DMS53 treated with DMSO at 0.1 percent for 48 hours (cell line): ENCODE measurements around the gene NOL9.
"Not testable (repeated sequence)": the region's sequence is repeated elsewhere in the genome, so short reads cannot be mapped to it uniquely, and the experiment has no call there.

Experiments used
- DNase-seq: peaks from one replicate; lab custom pipeline; 2025; ENCODE audit not compliant: unreplicated experiment; lab: John Stamatoyannopoulos, UW

NOL9 gene

DNA sequence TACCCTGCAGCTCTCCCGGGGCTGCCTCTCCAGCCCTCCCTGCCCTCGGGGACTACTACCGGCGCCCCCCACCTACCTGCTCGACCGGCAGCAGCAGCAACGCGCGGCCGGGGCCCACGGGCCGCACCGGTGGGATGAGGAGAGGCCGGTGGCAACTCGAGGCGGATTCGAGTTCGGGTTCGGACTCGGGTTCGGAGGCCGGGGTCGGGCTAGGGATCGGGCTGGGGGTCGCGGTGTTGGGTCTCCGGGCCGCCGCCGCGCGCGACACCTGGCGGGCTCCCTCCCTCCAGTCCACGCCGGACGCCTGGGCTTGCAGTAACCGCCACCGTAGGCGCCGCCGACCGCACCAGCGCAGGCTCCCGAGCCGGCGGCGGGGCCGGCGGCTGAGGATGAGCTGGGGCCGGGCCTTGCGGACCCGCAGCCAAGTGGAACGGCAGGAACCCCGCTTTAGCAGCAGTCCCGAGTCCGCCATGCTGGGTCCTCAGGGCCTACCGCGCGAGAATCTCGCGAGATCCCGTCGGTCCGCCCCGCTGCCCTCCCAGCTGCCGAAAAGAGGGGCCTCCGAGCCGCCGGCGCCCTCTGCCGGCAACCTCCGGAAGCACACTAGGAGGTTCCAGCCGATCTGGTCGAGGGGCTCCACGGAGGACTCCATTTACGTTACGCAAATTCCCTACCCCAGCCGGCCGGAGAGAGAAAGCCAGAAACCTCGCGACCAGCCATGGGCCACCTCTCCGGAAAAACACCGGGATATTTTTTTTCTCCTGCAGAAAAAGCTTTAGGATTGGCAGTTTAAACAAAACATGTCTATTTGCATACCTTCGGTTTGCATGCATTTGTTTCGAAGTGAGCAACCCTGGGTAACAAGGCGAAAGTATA lies at the start of gene NOL9:
Gene NOL9, minus strand, starts transcription at position 483 of the 876 bp plus-strand sequence. Its CDS starts 11 bp downstream, at position 472.
- DNase-seq = peak; percentile 82

DNA sequence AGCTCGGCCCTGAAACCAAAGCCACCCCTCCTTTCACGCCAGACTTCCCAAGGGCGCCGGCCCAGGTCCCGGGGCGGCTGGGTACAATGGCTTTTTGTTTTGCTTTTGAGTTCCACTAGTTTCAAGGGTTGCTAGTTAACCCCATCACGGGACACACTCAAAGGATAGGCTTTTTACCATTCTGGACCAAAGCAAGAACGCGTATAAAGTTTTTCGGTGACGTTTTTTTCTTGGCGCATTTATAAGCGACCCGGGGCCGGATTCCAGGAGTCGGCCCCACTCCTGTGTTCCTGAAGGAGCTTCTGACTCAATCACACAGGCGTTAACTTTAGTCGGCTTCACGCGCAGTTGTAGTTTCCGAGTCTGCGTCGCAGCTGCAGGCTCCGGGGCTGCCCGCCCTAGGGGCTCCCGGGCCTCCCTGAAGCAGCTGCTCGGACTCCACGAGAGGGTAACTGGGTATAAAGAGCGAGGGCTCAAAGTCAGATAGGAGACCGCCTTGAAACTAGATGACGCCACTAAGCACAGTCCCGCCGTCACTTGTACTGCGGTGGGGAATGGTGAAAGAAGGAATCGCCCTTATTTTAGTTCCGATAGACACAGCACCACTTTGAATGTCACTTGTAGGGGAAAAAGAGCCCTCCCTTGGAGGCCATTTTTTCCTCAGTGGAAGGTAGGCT lies 49.1 kb upstream of the NOL9 start:
- peak; percentile 66 for DNase-seq

DNA sequence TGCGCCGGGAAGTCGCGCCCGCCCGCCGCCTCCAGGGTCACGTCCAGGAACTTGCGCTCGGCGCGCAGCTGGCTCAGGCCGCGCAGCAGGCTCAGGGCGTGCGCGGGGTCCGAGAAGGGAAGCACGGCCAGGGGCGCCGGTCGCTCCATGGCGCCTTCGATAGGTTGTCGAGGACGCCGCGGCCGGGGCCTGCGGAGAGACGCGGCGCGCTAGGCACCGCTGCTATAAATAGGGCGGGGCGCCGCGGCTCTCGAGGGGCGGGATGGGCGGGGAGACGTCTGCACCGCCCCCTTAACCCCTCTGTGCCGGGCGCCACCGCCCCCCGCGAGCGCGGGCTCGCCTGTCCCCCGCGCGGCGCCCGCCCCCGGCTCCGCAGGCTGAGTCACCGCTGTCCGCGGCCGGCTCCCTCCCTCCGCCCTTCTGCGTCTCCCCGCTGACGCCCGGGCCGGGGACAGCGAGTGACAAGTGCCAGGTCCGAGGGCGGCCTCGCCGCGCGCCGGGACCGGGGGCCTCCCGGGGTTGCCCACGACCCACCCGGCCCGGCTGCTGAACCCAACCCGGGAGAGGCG lies 48.4 kb upstream of the NOL9 start, which contains the start of gene KLHL21:
Gene KLHL21, minus strand, starts transcription at position 201 of the 569 bp plus-strand sequence. Its CDS starts 52 bp downstream, at position 149.
- DNase-seq = peak; percentile 70

DNA sequence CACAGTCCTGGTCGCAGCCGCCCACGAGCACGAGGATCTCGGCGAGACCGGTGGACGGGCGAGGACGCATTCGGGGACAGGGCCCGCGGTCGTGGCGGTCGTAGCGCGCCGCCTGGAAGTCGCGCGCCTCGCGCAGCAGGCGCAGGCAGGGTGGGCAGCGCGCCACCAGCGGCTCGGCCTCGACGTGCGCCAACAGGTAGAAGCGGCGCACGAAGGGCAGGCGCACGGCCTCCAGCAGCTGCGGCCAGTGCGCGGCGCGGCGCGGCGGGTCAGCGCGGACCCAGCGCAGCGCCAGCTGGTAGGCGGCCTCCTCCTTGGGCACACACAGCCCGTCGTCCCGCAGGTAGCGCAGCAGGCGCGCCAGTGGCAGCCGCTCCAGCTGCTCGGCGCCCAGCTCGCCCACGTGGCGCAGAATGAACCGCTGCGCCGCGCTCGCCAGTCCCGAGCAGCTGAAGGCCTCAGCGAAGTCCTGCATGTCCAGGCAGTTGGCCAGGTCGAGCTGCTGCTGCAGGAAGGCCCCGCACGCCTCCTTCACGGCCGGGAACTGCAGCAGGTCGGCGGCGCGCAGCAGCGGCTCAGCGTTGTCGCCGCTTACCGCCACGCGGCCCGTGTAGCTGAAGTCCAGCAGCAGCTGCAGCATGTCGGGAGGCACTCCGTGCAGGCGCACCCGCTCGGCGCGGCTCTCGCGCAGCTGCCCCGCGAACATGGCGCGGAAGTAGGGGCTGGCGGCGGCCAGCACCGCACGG lies 47.8 kb upstream of the NOL9 start:
- DNase-seq = peak; percentile 62

DNA sequence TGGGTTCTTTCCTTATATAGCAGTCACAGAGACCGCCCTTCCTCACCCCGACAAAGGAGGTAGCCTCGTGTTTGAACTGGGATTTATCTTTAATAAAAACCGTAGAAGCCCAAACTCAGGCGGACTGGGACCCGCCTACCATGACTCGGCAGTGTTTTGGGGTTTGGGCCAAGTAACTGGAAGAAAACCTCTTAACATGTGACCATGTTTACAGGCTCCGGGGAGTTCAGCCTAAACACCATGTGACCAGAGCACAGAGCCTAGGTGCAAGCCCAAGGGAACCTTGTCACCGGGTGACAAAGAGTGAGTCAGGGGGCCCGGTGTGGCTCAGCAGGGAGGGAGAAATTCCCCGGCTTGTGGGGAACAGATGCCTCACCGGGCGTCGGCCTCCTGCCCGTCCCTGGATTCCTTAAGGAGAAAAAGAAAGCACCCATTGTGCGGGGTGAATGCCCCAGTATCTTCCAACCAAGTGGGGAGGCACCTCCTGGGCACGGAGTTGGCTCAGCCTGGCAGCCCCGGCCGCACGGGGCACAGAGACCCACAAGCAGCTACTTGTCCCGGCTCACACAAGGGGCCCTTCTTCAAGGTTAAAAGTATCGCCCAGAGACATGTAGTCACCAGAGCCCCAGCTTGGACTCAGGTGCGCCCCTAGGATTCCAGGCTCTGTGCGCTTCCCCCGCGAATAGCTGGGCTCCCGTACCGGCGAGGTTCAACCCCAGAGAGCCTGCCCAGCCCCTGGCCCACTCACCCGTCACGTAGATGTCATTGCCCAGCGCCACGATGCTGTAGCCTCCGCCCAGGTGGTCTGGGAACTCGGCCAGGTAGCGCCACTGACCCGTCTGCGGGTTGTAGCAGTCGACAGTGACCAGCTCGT lies 47.0 kb upstream of the NOL9 start:
- peak; percentile 31 for DNase-seq

DNA sequence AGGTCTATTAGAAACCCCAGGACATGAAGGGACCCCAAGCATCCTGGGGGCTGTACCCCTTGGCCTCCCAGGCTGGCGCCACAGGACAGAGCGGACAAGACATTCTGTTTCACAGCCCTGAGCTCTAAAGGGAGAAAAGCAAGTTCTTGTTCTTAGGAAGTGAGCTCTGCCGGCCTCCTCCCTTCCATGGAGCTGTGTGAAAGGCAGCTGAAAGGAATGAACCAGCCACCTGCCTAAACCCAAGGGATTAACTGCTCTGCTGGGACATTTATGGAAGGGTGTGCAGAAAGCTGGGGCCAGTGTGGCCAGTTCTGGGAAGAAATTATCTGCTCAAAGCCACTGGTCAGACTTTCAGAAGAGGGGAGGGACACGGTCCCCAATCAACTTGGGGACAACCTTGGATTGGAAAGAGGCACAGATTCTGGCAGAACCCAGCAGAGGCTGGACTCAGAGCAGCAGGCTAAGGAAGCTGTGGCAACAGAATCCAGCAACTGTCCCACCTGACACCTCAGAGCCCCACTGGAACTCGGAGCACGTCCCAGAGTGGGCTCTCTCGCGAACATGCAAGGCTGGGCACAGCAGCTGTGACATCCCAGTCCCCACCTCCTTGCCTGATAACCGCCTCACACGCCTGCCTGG lies 46.2 kb upstream of the NOL9 start:
- DNase-seq = no peak

DNA sequence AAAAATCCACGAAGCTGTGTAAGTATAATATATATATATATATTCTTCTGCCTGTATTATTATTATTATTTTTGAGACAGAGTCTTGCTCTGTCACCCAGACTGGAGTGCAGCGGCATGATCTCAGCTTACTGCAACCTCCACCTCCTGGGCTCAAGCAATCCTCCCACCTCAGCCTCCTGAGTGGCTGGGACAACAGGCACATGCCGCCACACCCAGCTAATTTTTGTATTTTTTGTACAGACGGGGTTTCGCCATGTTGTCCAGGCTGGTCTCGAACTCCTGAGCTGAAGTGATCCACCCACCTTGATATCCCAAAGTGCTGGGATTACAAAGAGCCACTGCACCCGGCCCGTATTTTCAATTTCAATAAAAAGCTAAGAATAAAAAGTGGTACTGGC lies 45.7 kb upstream of the NOL9 start:
- not testable (repeated sequence) for DNase-seq

DNA sequence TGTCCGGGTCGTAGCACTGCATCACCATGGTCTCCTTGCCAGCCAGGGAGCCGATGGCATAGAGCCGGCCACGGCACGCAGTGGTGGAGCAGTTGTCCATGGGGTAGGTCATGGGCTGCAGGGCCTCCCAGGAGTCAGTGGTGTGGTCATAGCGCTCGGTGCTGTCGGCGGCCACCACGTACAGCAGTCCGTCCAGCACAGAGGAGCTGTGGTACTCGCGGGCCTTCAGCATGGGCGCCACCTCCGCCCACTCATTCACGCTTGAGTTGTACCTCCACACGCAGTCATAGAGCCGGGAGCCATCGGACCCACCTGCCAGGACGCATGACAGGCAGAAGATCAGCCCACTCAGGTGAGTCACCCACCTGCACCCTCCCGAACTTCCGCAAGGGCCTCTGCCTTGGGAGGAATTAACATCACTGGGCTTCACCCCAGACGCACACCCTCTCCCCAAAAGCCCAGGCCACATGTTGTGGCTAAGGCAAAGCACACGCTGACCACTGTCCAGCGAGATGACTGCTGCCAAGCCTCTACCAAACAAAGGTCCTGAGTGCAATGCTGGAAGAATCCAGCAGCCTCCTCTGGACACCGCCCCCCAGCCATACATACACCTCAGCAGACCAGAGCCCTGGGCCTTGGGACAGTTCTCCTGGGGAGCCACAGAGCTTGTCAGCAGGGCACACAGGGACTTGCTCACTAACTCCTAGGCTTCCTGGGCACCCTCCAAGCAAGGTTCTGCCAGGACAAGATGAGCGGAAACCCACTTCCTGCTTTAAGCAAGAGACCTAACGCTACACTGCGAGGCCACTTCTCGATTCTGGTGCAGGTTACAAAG lies 45.0 kb upstream of the NOL9 start:
- DNase-seq = no peak

DNA sequence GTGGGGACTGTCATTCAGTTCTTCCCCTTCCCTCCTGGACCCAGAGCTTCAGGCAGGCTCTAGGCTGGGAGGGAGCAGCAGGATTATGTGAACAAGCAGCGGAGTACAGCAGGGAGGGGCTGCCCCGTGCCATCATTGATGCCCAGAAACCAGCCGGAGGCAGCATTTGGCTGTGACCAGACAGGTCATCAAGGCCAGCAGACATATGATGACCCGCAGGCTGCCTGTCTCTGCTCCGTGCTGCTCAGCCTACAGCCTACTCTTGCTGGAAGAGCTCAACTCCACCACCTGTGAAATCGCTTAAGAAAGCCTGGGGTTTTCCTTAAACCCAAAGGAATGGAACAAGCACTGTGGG lies 43.4 kb upstream of the NOL9 start:
- DNase-seq = no peak

DNA sequence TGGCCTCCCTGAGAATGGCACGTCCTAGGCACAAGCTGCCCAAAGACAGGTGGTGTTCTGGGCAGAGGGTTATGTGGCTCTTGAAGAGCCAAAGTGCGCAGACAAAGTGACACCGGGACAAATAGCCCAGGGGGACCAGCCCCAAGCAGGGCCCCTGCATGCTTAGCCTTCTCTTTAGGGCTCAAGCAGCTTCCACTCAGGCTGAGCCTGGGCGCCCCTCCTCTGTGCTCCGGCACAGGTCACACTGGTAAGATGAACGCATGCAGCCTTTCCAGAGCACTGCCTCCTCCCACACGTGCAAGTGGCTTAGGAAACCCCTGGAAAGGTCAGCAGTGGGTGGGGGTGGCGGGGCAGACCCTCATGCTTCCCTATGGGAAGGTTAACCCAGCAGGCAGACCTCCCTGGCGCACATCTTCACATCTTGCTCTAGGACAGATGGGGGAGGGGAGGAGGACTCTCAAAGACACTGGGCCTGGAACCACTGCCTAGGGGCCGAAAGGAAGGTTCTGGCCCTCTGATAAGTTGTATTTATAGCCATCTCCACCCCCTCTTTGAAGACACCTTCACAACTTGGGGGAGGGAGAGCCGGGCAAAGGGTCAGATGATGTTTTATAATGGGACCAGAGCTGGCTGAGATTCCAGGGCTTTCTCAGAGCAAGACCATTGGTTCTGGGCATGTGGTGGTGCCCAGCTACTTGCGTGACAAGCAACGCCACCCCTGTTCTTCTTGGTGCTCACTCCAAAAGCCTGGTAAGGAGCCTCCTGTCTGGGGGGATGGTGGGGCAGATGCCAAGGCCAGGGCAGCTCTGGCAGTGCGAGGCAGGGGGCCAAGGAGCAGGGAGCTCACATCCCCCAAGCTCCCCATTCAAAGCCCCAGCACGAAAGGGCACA lies 42.8 kb upstream of the NOL9 start:
- no peak for DNase-seq

DNA sequence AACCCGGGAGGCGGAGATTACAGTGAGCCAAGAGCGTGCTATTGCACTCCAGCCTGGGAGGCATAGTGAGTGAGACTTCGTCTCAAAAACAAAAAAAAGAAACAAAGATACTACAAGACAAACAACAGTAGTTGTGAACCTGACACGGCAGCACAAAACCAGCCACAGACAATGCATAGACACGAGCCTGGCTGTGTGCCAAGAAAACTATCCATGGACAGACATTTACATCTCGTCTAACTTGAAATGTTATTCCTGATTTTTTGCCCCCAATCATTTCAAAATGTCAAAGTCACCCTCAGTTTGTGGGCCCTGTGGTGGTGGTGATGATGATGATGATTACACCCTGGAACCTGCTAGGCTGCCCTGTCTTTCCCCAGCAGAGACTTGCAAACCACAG lies 42.0 kb upstream of the NOL9 start:
- DNase-seq = no peak

DNA sequence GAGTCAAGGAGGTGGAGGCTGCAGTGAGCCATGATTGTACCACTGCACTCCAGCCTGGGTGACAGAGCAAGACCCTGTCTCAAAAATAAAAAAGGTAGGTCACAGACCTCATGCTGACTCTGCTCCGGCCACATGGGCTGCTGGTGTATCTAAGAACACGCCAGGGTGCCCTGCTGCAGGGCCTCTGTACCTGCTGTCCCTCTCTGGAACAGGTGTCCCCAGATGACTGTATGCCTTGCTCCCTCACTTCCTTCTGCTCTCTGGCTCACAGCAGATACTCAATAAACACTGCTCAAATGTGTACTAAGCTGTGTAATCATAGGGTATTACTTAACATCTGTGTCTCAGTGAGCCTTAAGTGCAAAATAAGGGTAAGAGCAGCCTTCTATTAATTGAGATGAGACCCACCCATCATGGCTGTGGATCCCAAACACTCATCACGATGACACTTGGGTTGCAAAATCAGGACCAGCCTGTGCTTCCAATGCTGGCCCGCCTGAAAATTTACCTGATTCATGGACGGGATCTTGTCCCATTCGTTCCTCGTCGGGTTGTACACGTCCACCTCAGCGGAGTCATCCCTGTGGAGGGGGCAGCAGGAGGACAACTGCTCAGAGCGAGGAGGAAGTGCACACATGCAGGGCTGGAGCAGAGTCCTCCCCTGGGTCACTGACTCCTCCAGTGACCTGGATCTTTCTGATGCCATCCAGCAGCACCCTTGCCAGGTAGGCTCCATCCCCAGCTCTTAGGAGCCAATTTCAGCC lies 40.8 kb upstream of the NOL9 start:
- DNase-seq = no peak

DNA sequence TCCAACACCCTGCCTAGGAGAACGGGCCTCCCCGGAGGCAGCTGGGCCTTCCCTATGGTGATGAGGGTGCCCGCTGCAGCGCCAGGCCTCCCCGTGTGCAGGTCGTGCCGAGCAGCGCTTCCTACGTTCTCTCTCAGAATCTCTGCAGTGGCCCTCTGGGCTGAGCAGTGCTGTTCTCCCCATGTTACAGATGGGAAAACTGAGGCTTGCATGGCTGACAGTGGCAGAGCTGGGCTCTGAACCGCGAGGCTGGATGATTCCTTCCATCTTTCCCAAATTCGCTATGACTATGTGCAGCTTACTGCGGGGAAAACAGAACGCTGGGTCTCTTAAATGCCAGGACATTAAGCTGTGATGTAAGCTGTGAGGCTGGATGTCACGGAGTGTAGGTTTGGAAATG lies 39.5 kb upstream of the NOL9 start:
- no peak for DNase-seq

DNA sequence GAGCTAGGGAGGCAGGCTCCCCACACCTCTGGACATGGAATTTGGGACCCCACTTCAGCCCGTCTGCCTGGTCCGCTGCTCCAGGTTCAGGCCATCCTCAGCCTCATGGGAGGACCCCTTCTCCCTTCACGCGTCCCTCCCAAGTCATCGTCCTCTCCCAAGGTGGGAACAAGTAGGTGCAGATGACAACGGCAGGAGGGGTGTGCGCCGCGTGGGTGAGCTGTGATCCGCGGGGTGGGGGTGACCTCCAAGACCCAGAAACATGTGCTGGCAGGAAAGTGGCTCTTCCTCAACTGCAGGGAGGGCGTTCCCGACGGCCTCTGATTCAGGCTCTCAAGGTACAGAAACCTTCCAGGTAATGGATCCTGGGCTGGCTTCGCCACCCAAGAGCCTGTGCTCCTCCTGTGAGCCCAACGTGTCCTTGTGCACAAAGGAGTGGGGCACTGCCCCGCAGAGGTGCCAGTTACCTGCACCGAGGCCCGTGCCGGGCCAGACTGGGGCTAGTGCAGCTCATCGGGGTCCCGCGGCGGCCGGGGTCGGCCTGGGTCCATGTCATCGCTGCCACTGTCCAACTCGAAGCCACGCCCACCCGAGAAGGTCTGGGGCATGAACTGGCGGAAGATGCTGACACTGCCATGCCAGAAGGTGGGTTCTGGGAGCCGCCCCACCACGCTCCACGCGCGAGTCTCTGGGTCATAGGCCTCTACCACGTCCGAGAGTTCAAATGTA lies 38.7 kb upstream of the NOL9 start:
- no peak for DNase-seq

DNA sequence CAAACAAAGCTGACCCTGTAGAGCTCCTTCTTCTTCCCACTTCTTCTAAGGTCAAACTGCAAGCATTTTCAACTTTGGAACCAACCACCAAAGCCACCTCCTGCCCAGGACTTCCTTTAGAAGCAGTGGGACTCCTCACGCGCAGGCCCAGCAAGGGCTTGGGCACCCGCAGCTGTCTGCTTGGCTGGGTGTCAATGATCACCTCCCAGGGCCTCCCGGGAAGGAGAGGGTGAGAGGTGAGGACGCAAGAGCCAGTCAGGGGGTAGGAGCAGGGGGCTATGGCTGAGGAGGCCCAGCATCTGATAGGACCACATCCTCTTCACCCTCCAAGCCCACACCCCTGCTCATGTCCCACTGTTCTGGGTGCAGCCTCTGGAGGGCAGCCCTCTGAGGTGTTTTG lies 38.1 kb upstream of the NOL9 start:
- no peak for DNase-seq

DNA sequence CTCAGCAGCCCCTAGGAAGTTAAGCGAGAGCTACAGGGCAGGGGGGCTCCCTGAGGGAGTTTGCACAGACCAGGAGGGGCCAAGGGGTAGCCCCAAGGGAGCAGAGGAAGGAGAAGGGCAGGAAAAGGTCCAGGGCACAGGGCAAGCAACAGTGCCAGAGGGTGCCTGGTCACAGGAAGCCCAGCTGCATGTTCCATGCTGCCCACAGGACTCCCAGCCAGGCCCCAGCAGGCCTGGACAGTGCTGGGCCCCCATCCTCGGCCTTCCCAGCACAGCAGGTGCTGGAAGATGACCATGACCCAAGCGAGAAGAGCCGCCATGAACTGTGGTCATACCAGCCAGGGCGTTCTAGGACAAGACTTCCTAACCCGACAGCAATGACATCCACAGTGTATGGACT lies 37.3 kb upstream of the NOL9 start:
- DNase-seq = no peak

DNA sequence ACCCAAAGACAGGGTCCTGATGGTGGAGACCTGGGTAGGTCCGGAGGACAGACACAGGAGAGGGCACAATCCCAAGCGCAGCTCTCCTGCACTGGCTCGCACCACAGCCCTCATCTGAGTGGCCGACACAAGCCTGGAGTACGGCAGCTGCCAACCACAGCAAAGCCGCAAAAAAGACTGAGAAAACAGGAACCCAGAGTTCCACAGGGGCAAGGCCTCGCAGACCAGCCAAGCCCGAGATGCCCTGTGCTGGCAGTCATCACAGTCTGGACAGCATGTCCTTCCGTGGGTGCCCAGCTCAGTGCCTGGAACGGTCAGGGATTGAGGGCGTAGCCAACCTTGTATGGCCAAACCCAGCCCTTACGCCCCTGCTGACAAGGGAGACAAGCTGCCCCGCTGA lies 36.9 kb upstream of the NOL9 start:
- DNase-seq = no peak
